H1 (cell line): ENCODE measurements around the gene LAMB3. TPM values are rescaled to one million over a fixed set of nuclear protein-coding genes. Genes with fewer than 3 reads are reported as not detected.

ENCODE experiments used
- CTCF ChIA-PET: fragments of 300-600 bp; sonication (Branson Sonifier 250); formaldehyde crosslinking; loops from one replicate; lab custom pipeline; 2021; ENCODE audit not compliant: partially characterized antibody; lab: Charles Lee
- POLR2A ChIA-PET: fragments of 300-600 bp; sonication (Branson Sonifier 250); formaldehyde crosslinking; loops from one replicate; lab custom pipeline; 2021; ENCODE audit warnings: inconsistent platforms; ENCODE audit not compliant: partially characterized antibody; lab: Charles Lee
- DNase-seq, 2 experiments: peaks; one replicate each; pipeline versions ENCODE4 v3.0.0 to v3.0.0-alpha.2; 2010 to 2022; ENCODE audit warnings: low spot score in 2 of 2, low read depth in 1 of 2, mixed read lengths in 1 of 2
- FAIRE-seq: peaks from 2 replicates; lab custom pipeline; 2011; peaks lifted over from hg19 to GRCh38; lab: Jason Lieb, UNC
- H2AFZ ChIP-seq: 2 replicates; pipeline ENCODE4 v1.8.1; 2012; ENCODE audit warnings: low read length, inconsistent platforms
- H2AK5ac ChIP-seq: 2 replicates; pipeline ENCODE4 v1.6.1; 2013; ENCODE audit warnings: low read depth, low read length
- H2BK120ac ChIP-seq: replicated peaks from 2 replicates; pipeline ENCODE3; 2013; ENCODE audit warnings: low read depth, low read length, inconsistent platforms
- H2BK12ac ChIP-seq: 2 replicates; pipeline ENCODE4 v1.6.1; 2013; ENCODE audit warnings: low read depth, low read length
- H2BK15ac ChIP-seq: 2 replicates; pipeline ENCODE4 v1.6.1; 2013; ENCODE audit warnings: low read length
- H2BK20ac ChIP-seq: 2 replicates; pipeline ENCODE4 v1.6.1; 2013; ENCODE audit warnings: low read length
- H2BK5ac ChIP-seq: 2 replicates; pipeline ENCODE4 v1.6.1; 2013; ENCODE audit warnings: low read depth, low read length
- H3K14ac ChIP-seq: 2 replicates; pipeline ENCODE4 v1.6.1; 2013; ENCODE audit warnings: inconsistent platforms; ENCODE audit not compliant: insufficient read length
- H3K18ac ChIP-seq: 2 replicates; pipeline ENCODE4 v1.6.1; 2013; ENCODE audit warnings: low read length; ENCODE audit errors: extremely low read depth
- H3K23ac ChIP-seq: 2 replicates; pipeline ENCODE4 v1.6.1; 2013; ENCODE audit warnings: inconsistent platforms; ENCODE audit not compliant: insufficient read length
- H3K23me2 ChIP-seq: 2 replicates; pipeline ENCODE4 v1.6.1; 2013; ENCODE audit warnings: low read depth, low read length
- H3K27ac ChIP-seq: 2 replicates; pipeline ENCODE4 v1.6.1; 2011; ENCODE audit warnings: low read depth, low read length, inconsistent platforms
- H3K27me3 ChIP-seq, 4 experiments: replicated peaks in 1 of 4; 1 replicate in 1 of 4; 2 replicates in 3 of 4; pipeline versions ENCODE4 v1.6.1 to v1.8.1; 2011 to 2013; ENCODE audit warnings: low read length in 3 of 4, mild to moderate bottlenecking in 3 of 4, inconsistent platforms in 2 of 4, mixed read lengths in 2 of 4, moderate library complexity in 1 of 4; ENCODE audit not compliant: control insufficient read depth in 3 of 4, insufficient read depth in 3 of 4; ENCODE audit errors: extremely low read depth in 1 of 4
- H3K36me3 ChIP-seq, 4 experiments: 2 replicates each; pipeline versions ENCODE4 v1.6.1 to v1.8.1; 2011 to 2013; ENCODE audit warnings: mild to moderate bottlenecking in 4 of 4, low read length in 3 of 4, moderate library complexity in 2 of 4, control low read depth in 1 of 4, inconsistent platforms in 1 of 4; ENCODE audit not compliant: insufficient read depth in 4 of 4, control insufficient read depth in 2 of 4
- H3K4ac ChIP-seq: replicated peaks from 2 replicates; pipeline ENCODE3; 2013; ENCODE audit warnings: low read length, low read depth, mixed read lengths, inconsistent platforms; ENCODE audit not compliant: insufficient read length
- H3K4me1 ChIP-seq, 4 experiments: replicated peaks in 1 of 4; 1 replicate in 1 of 4; 2 replicates in 3 of 4; pipeline versions ENCODE4 v1.6.1 to v1.8.1; 2011 to 2013; ENCODE audit warnings: low read length in 3 of 4, inconsistent platforms in 2 of 4, mixed read lengths in 1 of 4; ENCODE audit not compliant: insufficient read depth in 4 of 4, control insufficient read depth in 3 of 4
- H3K4me2 ChIP-seq, 2 experiments: 2 replicates each; pipeline versions ENCODE4 v1.6.1 to v1.8.1; 2011 to 2013; ENCODE audit warnings: low read depth in 2 of 2, low read length in 2 of 2, control low read depth in 1 of 2, inconsistent platforms in 1 of 2, mild to moderate bottlenecking in 1 of 2; ENCODE audit not compliant: insufficient read depth in 1 of 2
- H3K4me3 ChIP-seq, 4 experiments: fragments of 200-600, 300-600 bp in 1 of 4; sonication (generic), shearing (Covaris generic), sonication (Bioruptor Twin) in 1 of 4; 2 replicates each; pipeline versions ENCODE4 v1.5.1 to v1.8.1; 2011 to 2016; ENCODE audit warnings: low read length in 4 of 4, low read depth in 3 of 4, control low read depth in 2 of 4, inconsistent platforms in 2 of 4, mild to moderate bottlenecking in 2 of 4, mixed read lengths in 1 of 4, moderate library complexity in 1 of 4; ENCODE audit not compliant: insufficient read depth in 2 of 4; ENCODE audit errors: extremely low read depth in 1 of 4
- H3K56ac ChIP-seq: replicated peaks from 2 replicates; pipeline ENCODE3; 2013; ENCODE audit warnings: low read depth, mild to moderate bottlenecking, mixed read lengths, low read length, inconsistent platforms; ENCODE audit not compliant: insufficient read length
- H3K79me1 ChIP-seq: 2 replicates; pipeline ENCODE4 v1.6.1; 2013; ENCODE audit warnings: low read depth, low read length, control low read depth
- H3K79me2 ChIP-seq, 2 experiments: 2 replicates each; pipeline versions ENCODE4 v1.6.1 to v1.8.1; 2012 to 2013; ENCODE audit warnings: low read length in 2 of 2, mild to moderate bottlenecking in 2 of 2, inconsistent platforms in 1 of 2; ENCODE audit not compliant: insufficient read depth in 2 of 2, control insufficient read depth in 1 of 2
- H3K9ac ChIP-seq, 4 experiments: replicated peaks in 1 of 4; 1 replicate in 1 of 4; 2 replicates in 3 of 4; pipeline versions ENCODE4 v1.6.1 to v1.8.1; 2011 to 2013; ENCODE audit warnings: low read depth in 3 of 4, low read length in 3 of 4, control low read depth in 2 of 4, mild to moderate bottlenecking in 2 of 4, moderate library complexity in 2 of 4, inconsistent platforms in 1 of 4; ENCODE audit errors: extremely low read depth in 1 of 4
- H3K9me3 ChIP-seq, 2 experiments: 2 replicates each; pipeline versions ENCODE4 v1.6.1 to v1.8.1; 2012 to 2013; ENCODE audit warnings: mild to moderate bottlenecking in 2 of 2, moderate library complexity in 2 of 2, control low read depth in 1 of 2, inconsistent platforms in 1 of 2, low read depth in 1 of 2, low read length in 1 of 2, mixed read lengths in 1 of 2; ENCODE audit not compliant: insufficient read depth in 2 of 2
- H4K20me1 ChIP-seq, 2 experiments: replicated peaks in 1 of 2; 2 replicates each; pipeline versions ENCODE3 to v1.8.1; 2011 to 2013; ENCODE audit warnings: inconsistent platforms in 2 of 2, low read length in 2 of 2, mild to moderate bottlenecking in 1 of 2; ENCODE audit not compliant: insufficient read depth in 2 of 2, control insufficient read depth in 1 of 2
- H4K5ac ChIP-seq: 2 replicates; pipeline ENCODE4 v1.6.1; 2013; ENCODE audit warnings: low read length, low read depth, mixed read lengths, inconsistent platforms; ENCODE audit not compliant: insufficient read length
- H4K8ac ChIP-seq: 2 replicates; pipeline ENCODE4 v1.8.0; 2013; ENCODE audit warnings: mild to moderate bottlenecking, moderate library complexity, low read length, inconsistent platforms; ENCODE audit not compliant: insufficient read depth; ENCODE audit errors: extremely low read depth
- H4K91ac ChIP-seq: replicated peaks from 2 replicates; pipeline ENCODE3; 2013; ENCODE audit warnings: low read length, mixed read lengths, inconsistent platforms; ENCODE audit not compliant: insufficient read length
- BCL11A ChIP-seq, 2 experiments: IDR thresholded peaks; one replicate each; pipeline ENCODE4 v1.6.1; 2011; ENCODE audit warnings: low read depth in 2 of 2, low read length in 2 of 2, mild to moderate bottlenecking in 2 of 2
- CTCF ChIP-seq, 3 experiments: IDR thresholded peaks; 1 replicate in 2 of 3; 2 replicates in 1 of 3; pipeline versions ENCODE4 v1.5.1 to v1.6.1; 2011; ENCODE audit warnings: low read length in 3 of 3, mild to moderate bottlenecking in 3 of 3, inconsistent platforms in 2 of 3, low read depth in 1 of 3, moderate library complexity in 1 of 3; ENCODE audit not compliant: insufficient read depth in 1 of 3; ENCODE audit errors: control extremely low read depth in 1 of 3
- JUN ChIP-seq: IDR thresholded peaks from 2 replicates; pipeline ENCODE4 v1.6.1; 2011; ENCODE audit warnings: low read depth, mild to moderate bottlenecking, improper control_type of control experiment, low read length
- KDM1A ChIP-seq: fragments of 200-600, 300-600 bp; sonication (generic); IDR thresholded peaks from 2 replicates; pipeline ENCODE4 v1.7.1; 2016; ENCODE audit warnings: mild to moderate bottlenecking, low read length, borderline replicate concordance
- SIRT6 ChIP-seq: IDR thresholded peaks from one replicate; pipeline ENCODE4 v1.7.1; 2012; ENCODE audit warnings: low read length, inconsistent platforms
- TAF1 ChIP-seq: IDR thresholded peaks from 2 replicates; pipeline ENCODE4 v1.6.1; 2011; ENCODE audit warnings: mild to moderate bottlenecking, low read depth, low read length
- TCF12 ChIP-seq: IDR thresholded peaks from 2 replicates; pipeline ENCODE4 v1.6.1; 2011; ENCODE audit warnings: low read depth, mild to moderate bottlenecking, low read length
- WGBS, 2 experiments: shearing (Covaris generic) in 1 of 2; methylation state at CpG; one replicate each; pipeline versions ENCODE4 v1.1.6 to v1.1.7; 2013 to 2015; ENCODE audit warnings: low lambda C conversion rate in 2 of 2, mixed read lengths in 2 of 2, inconsistent platforms in 1 of 2, low coverage in 1 of 2, missing lambda C conversion rate in 1 of 2; ENCODE audit not compliant: insufficient replicate concordance in 2 of 2, insufficient coverage in 1 of 2, insufficient read length in 1 of 2; ENCODE audit errors: extremely low coverage in 1 of 2, missing lambda C conversion rate in 1 of 2; 5-methylcytosine and 5-hydroxymethylcytosine counted together
- polyA plus RNA-seq, 7 experiments: library from polyadenylated mRNA; depleted of rRNA in 3 of 7; stranded (reverse) in 5 of 7; unstranded in 2 of 7; fragments of >200 nt in 5 of 7; fragments of 200-250 nt in 2 of 7; gene quantifications; 1 replicate in 5 of 7; 2 replicates in 1 of 7; 4 replicates in 1 of 7; pipeline versions ENCODE4 v1.2.1 to v1.2.3, GENCODE V29; 2011 to 2013; ENCODE audit warnings: missing spikeins in 2 of 7, mixed read lengths in 2 of 7
- total RNA-seq: library from RNA; stranded (reverse); fragmentation: NEBNext Ultra II Directional; extraction: Animal tissue kit (Norgen Biotek cat#: 25700); gene quantifications from 2 replicates; pipeline ENCODE4 v1.2.1, GENCODE V29; 2021

Gene LAMB3
- total and polyA plus RNA-seq, 2 of the 8 experiments (the other 6 are each of a cell fraction or from before 2014, with no cell fraction given), result 0.45 to 0.50 TPM

DNA sequence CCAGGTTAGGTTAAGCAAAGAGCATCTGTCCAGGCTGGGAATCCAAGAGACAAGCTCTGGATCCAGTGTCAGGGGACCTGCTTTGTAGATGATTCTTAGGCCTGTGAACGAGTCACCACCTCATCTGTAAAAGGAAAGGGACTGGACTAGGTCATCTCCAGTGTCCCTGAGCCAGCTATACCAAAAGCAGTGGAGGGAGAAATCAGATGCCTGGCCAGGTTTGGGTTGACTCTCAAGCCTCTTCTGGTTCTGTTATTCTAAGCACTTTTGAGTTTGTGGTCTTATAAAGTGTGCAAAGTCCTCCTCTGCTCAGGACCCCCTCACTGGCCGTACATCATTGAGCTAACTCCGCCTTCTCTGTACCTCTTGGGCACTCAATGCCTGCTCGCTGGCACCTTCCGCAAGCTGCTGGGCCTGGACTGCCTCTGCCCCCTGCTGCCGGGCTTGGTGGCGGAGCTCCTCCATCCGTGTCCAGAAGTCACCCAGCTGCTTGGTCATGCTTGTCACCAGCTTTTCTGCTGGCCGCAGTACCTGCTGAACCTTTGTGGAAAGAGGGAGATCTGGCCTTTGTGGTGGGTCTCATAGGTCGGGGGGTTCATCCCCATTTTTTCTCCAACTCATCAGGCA, 35.1 kb downstream of the LAMB3 start:
- no peak overlapping the region for H3K14ac ChIP-seq
- CTCF ChIA-PET, result interaction anchor here (0.6 to 28.8 kb wide), 11 partner anchors 7 to 309 kb away, joined by 3 to 636 read pairs (median 6); partner anchors contain the start of gene CAMK1G
- H2BK15ac ChIP-seq, result no peak overlapping the region
- no peak for TF ChIP-seq SIRT6
- no peak for TF ChIP-seq CTCF (IDR thresholded peaks at IDR 0.05; ENCODE audit: control extremely low read depth in 1 of 3, insufficient read depth in 1 of 3, low read depth in 1 of 3, low read length in 3 of 3)
- TF ChIP-seq TCF12, result no peak
- TF ChIP-seq BCL11A (IDR thresholded peaks at IDR 0.05; ENCODE audit: low read depth in 2 of 2, low read length in 2 of 2), result no peak
- TF ChIP-seq TAF1, result no peak
- no peak for TF ChIP-seq KDM1A
- TF ChIP-seq JUN, result no peak
- H2BK120ac ChIP-seq, result no peak overlapping the region
- no peak overlapping the region for H4K91ac ChIP-seq
- no peak for FAIRE-seq
- no peak overlapping the region for H3K23ac ChIP-seq
- no peaks in the 10 kb centered on the region for H3K27me3 ChIP-seq
- H2AK5ac ChIP-seq, result no peak overlapping the region
- no peak overlapping the region for H3K4me2 ChIP-seq
- no peak overlapping the region for H3K4me3 ChIP-seq
- no peak overlapping the region for H3K27ac ChIP-seq
- 85% methylated on average over 10 of the region's 10 CpGs; no CpG with 5 or more reads in 1 of the 2 experiments for WGBS, 2 experiments
- no peak overlapping the region for H3K56ac ChIP-seq
- no peak overlapping the region for H2BK20ac ChIP-seq
- no peak overlapping the region for H3K4ac ChIP-seq
- no peaks in the 10 kb centered on the region; the same call in 1 of the 2 replicates for H3K23me2 ChIP-seq
- no peaks in the 10 kb centered on the region; a peak in 2 of 7 replicates for H3K4me1 ChIP-seq
- H4K5ac ChIP-seq, result no peak overlapping the region
- DNase-seq, result no peak
- no peak overlapping the region for H3K18ac ChIP-seq
- no peak overlapping the region for H2AFZ ChIP-seq
- H2BK5ac ChIP-seq, result no peak overlapping the region
- H2BK12ac ChIP-seq, result no peak overlapping the region
- H3K36me3 ChIP-seq, result no peaks in the 10 kb centered on the region
- POLR2A ChIA-PET, result no interaction called here
- no peaks in the 10 kb centered on the region for H3K79me1 ChIP-seq
- no peak overlapping the region for H4K8ac ChIP-seq
- no peak overlapping the region for H3K9ac ChIP-seq
- no peaks in the 10 kb centered on the region for H3K79me2 ChIP-seq
- no peaks in the 10 kb centered on the region for H4K20me1 ChIP-seq
- H3K9me3 ChIP-seq, result no peaks in the 10 kb centered on the region
